BJ (cell line): Measurements from ENCODE around the gene SPTLC3. TPM values are rescaled to one million over a fixed set of nuclear protein-coding genes. Genes with fewer than 3 reads are reported as not detected.

Experiments used
- CTCF ChIA-PET: fragments of 350-600 bp; formaldehyde crosslinking; extraction: SDS; loops from one replicate; lab custom pipeline; 2021; ENCODE audit warnings: antibody characterized with exemption, inconsistent platforms; lab: Yijun Ruan, JAX
- POLR2A ChIA-PET: fragments of 300-600 bp; sonication (Branson Sonifier 250); formaldehyde crosslinking; extraction: SDS; loops from one replicate; lab custom pipeline; 2021; ENCODE audit warnings: antibody characterized with exemption; lab: Charles Lee
- DNase-seq: peaks from one replicate; pipeline ENCODE4 v3.0.0-alpha.2; 2011; ENCODE audit warnings: low read depth
- H3K27me3 ChIP-seq: 2 replicates; pipeline ENCODE4 v1.6.0; 2011; ENCODE audit warnings: low read length; ENCODE audit not compliant: control insufficient read depth, insufficient read depth
- H3K36me3 ChIP-seq: 2 replicates; pipeline ENCODE4 v1.5.1; 2011; ENCODE audit warnings: low read length; ENCODE audit not compliant: control insufficient read depth, insufficient read depth
- H3K4me3 ChIP-seq: 2 replicates; pipeline ENCODE4 v1.5.1; 2011; ENCODE audit warnings: low read depth, mild to moderate bottlenecking, control low read depth, low read length
- CTCF ChIP-seq: IDR thresholded peaks from 2 replicates; pipeline ENCODE4 v1.5.1; 2011; ENCODE audit warnings: low read depth, mild to moderate bottlenecking, control low read depth, inconsistent platforms, low read length, moderate library complexity; ENCODE audit not compliant: insufficient read depth
- polyA plus RNA-seq: library from polyadenylated mRNA; depleted of rRNA; stranded (reverse); fragments of >200 nt; gene quantifications from 2 replicates; pipeline ENCODE4 v1.2.3, GENCODE V29; 2011

The SPTLC3 gene
- polyA plus RNA-seq, 1 experiment = 0.27 TPM

GRCh38 chr20:13099676-13100075 lies 90.9 kb downstream of the SPTLC3 start:
- no peak for DNase-seq
- Histone ChIP-seq H3K27me3 (no peaks in the 10 kb centered on the region), H3K4me3 (no peak overlapping the region), H3K36me3 (no peaks in the 10 kb centered on the region)
- POLR2A ChIA-PET = no interaction called here
- CTCF ChIA-PET = interaction anchor here (1.6 kb wide), 1 partner anchor 130 kb away, joined by 5 read pairs; no protein-coding TSS in a partner anchor
- TF ChIP-seq CTCF = no peak

DNA sequence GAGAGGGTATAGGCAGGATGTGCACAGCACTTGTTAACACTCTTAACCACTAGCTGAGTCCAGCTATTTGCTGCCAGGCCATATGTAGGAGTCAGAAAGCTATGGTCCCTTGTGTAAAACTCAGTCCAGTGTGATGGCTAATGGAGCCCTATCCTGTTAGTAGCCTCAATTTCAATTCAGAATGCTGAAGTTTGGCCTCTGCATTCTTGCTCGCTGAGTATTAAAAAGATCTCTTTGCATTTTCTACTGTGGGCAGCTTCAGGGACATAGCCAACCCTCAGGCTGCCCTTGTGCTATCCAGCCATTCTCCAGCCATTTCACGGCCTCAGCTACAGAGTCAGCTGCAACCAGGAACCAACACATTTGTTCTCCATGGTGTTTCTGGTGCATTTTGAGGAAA lies 92.5 kb downstream of the SPTLC3 start:
- POLR2A ChIA-PET = no interaction called here
- Histone ChIP-seq H3K4me3 (no peak overlapping the region), H3K36me3 (no peaks in the 10 kb centered on the region), H3K27me3 (no peaks in the 10 kb centered on the region)
- DNase-seq = no peak
- TF ChIP-seq CTCF = no peak
- CTCF ChIA-PET = interaction anchor here (1.2 to 2.8 kb wide), 4 partner anchors 19 to 177 kb away, joined by 3 to 14 read pairs (median 6); no protein-coding TSS in a partner anchor

DNA sequence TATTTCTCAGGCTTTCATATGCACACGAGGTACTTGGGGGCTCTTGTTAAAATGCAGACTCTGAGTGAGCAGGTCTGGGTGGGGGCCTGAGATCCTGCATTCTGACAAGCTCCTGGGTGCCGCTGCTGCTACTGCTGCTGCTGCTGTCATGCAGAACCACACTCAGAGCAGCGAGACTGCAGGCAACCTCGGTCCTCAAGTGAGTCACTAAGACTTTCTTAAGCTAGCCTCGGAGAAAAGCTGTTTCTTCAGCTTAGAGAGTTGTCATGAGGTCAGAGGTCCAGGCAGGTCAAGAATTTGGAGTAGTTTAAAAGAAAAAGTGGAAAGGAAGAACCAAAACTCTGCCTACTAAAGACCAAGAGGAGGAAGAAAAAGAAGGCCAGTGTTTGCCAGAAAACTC lies 92.9 kb downstream of the SPTLC3 start:
- Histone ChIP-seq H3K36me3 (no peaks in the 10 kb centered on the region), H3K27me3 (peaks cover 2% of the 10 kb centered on the region), H3K4me3 (no peak overlapping the region)
- ChIA-PET CTCF (interaction anchor here (1.2 to 2.8 kb wide), 3 partner anchors 19 to 177 kb away, joined by 3 to 14 read pairs (median 9); no protein-coding TSS in a partner anchor), POLR2A (no interaction called here)
- TF ChIP-seq CTCF = no peak
- DNase-seq = no peak

DNA sequence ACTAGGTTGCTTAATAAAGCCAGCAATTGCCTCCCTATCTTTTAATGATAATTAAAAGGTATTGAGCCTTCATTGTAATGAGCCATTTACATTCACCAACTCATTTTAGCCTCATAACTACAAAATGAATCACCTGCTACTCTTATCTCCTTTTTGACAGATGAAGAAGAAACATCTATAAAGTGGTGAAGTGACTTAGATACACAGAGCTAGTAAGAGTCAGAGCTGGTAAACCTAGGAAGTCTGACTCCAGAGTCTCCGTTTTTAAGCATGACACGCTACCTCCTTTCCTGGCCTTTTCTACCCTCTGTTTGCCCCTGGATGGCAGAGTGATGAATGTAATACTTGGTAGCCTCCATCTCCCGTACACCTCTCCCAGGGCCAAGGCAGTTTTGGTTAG lies 93.5 kb downstream of the SPTLC3 start:
- Histone ChIP-seq H3K36me3 (no peaks in the 10 kb centered on the region), H3K27me3 (peaks cover 2% of the 10 kb centered on the region), H3K4me3 (no peak overlapping the region)
- CTCF ChIA-PET = interaction anchor here (2.8 kb wide), 1 partner anchor 178 kb away, joined by 14 read pairs; no protein-coding TSS in a partner anchor
- POLR2A ChIA-PET = no interaction called here
- DNase-seq = no peak
- no peak for TF ChIP-seq CTCF

GRCh38 chr20:13102694-13103093 lies 93.9 kb downstream of the SPTLC3 start:
- DNase-seq = no peak
- Histone ChIP-seq H3K36me3 (no peaks in the 10 kb centered on the region), H3K4me3 (no peak overlapping the region), H3K27me3 (peaks cover 2% of the 10 kb centered on the region)
- POLR2A ChIA-PET = no interaction called here
- CTCF ChIA-PET = interaction anchor here (2.8 to 3.2 kb wide), 2 partner anchors 133 to 178 kb away, joined by 14 to 21 read pairs; no protein-coding TSS in a partner anchor
- TF ChIP-seq CTCF = no peak
